Smooth muscle cell (in vitro differentiated cells): ENCODE measurements around the gene GIMAP6. TPM values are rescaled to one million over a fixed set of nuclear protein-coding genes. Genes with fewer than 3 reads are reported as not detected.

Experiments
- DNase-seq: peaks from one replicate; lab custom pipeline; 2025; ENCODE audit not compliant: unreplicated experiment; lab: John Stamatoyannopoulos, UW
- H2AFZ ChIP-seq: fragments of 200-600 bp; sonication (generic); 2 replicates; pipeline ENCODE4 v1.6.0; 2016; ENCODE audit warnings: antibody characterized with exemption, low read depth, mild to moderate bottlenecking
- H3F3A ChIP-seq: fragments of 200-600 bp; sonication (generic); 2 replicates; pipeline ENCODE4 v1.6.0; 2017; ENCODE audit warnings: antibody characterized with exemption, low read depth
- H3K27ac ChIP-seq: fragments of 200-600 bp; sonication (generic); 2 replicates; pipeline ENCODE4 v1.5.1; 2016; ENCODE audit warnings: low read depth, mild to moderate bottlenecking
- H3K27me3 ChIP-seq: fragments of 200-600 bp; sonication (generic); 2 replicates; pipeline ENCODE4 v1.6.1; 2016; ENCODE audit warnings: low read depth, mild to moderate bottlenecking
- H3K36me3 ChIP-seq: fragments of 200-600 bp; sonication (generic); 2 replicates; pipeline ENCODE4 v1.5.1; 2016; ENCODE audit warnings: low read depth
- H3K4me1 ChIP-seq: fragments of 200-600 bp; sonication (generic); 2 replicates; pipeline ENCODE4 v1.5.1; 2016; ENCODE audit warnings: low read depth
- H3K4me2 ChIP-seq: fragments of 200-600 bp; sonication (generic); 2 replicates; pipeline ENCODE4 v1.6.0; 2016; ENCODE audit warnings: mild to moderate bottlenecking
- H3K4me3 ChIP-seq: fragments of 200-600 bp; sonication (generic); 2 replicates; pipeline ENCODE4 v1.5.1; 2016; ENCODE audit warnings: mild to moderate bottlenecking
- H3K79me2 ChIP-seq: fragments of 200-600 bp; sonication (generic); 2 replicates; pipeline ENCODE4 v1.6.0; 2016; ENCODE audit warnings: low read depth, mild to moderate bottlenecking
- H3K9ac ChIP-seq: fragments of 200-600 bp; sonication (generic); 2 replicates; pipeline ENCODE4 v1.6.0; 2016; ENCODE audit warnings: low read depth
- H3K9me3 ChIP-seq: fragments of 200-600 bp; sonication (generic); replicated peaks from 2 replicates; pipeline ENCODE4 v1.5.1; 2016; ENCODE audit warnings: low read depth
- H4K20me1 ChIP-seq: fragments of 200-600 bp; sonication (generic); 2 replicates; pipeline ENCODE4 v1.6.0; 2016; ENCODE audit warnings: low read depth
- CTCF ChIP-seq: fragments of 200-600 bp; sonication (generic); IDR thresholded peaks from 2 replicates; pipeline ENCODE4 v1.5.1; 2017; ENCODE audit warnings: borderline replicate concordance, mild to moderate bottlenecking, antibody characterized with exemption; ENCODE audit not compliant: insufficient read depth, poor library complexity, severe bottlenecking
- WGBS: methylation state at CpG from one replicate; pipeline ENCODE4 v1.1.7; 2016; ENCODE audit warnings: low lambda C conversion rate; 5-methylcytosine and 5-hydroxymethylcytosine counted together
- polyA plus RNA-seq: library from polyadenylated mRNA; unstranded; fragments of >200 nt; fragmentation: Nextera tagmentation; extraction: Ambion mirVana; gene quantifications from 2 replicates; pipeline ENCODE4 v1.2.1, GENCODE V29; 2016
- total RNA-seq: library from RNA; depleted of rRNA; stranded (reverse); fragments of >200 nt; gene quantifications from 2 replicates; pipeline ENCODE4 v1.2.3, GENCODE V29; 2014

GIMAP6 gene
- total and polyA plus RNA-seq, 2 experiments from 2014 or later: not detected

GRCh38 chr7:150666412-150666811, 34.2 kb upstream of the GIMAP6 start:
- Histone ChIP-seq H3K36me3 (no peaks in the 10 kb centered on the region), H3K4me3 (no peak overlapping the region), H2AFZ (no peak overlapping the region), H3K9ac (no peak overlapping the region), H3K27me3 (no peaks in the 10 kb centered on the region), H4K20me1 (no peaks in the 10 kb centered on the region), H3K79me2 (no peaks in the 10 kb centered on the region), H3K9me3 (no peaks in the 10 kb centered on the region), H3K4me1 (no peaks in the 10 kb centered on the region), H3K27ac (no peak overlapping the region), H3K4me2 (no peak overlapping the region), H3F3A (no peaks in the 10 kb centered on the region)
- no peak for DNase-seq
- TF ChIP-seq CTCF: no peak

GRCh38 chr7:150665896-150666295, 33.7 kb upstream of the GIMAP6 start:
- no peak overlapping the region for H3K4me3 ChIP-seq
- H3F3A ChIP-seq: no peaks in the 10 kb centered on the region
- H3K4me2 ChIP-seq: no peak overlapping the region
- no peak overlapping the region for H3K9ac ChIP-seq
- WGBS: 94% methylated on average over 2 of the region's 2 CpGs
- no peaks in the 10 kb centered on the region for H4K20me1 ChIP-seq
- H3K36me3 ChIP-seq: no peaks in the 10 kb centered on the region
- H3K27me3 ChIP-seq: no peaks in the 10 kb centered on the region
- DNase-seq: no peak
- TF ChIP-seq CTCF: no peak
- no peaks in the 10 kb centered on the region for H3K4me1 ChIP-seq
- no peaks in the 10 kb centered on the region for H3K9me3 ChIP-seq
- no peak overlapping the region for H3K27ac ChIP-seq
- H2AFZ ChIP-seq: no peak overlapping the region
- no peaks in the 10 kb centered on the region for H3K79me2 ChIP-seq

GRCh38 chr7:150665089-150665748, 33.0 kb upstream of the GIMAP6 start:
- Histone ChIP-seq H3K9ac (no peak overlapping the region), H3K27ac (no peak overlapping the region), H3K4me3 (no peak overlapping the region), H3K27me3 (no peaks in the 10 kb centered on the region), H3K4me2 (no peak overlapping the region), H2AFZ (no peak overlapping the region), H3F3A (no peaks in the 10 kb centered on the region), H3K79me2 (no peaks in the 10 kb centered on the region), H3K4me1 (no peaks in the 10 kb centered on the region), H3K9me3 (no peaks in the 10 kb centered on the region), H4K20me1 (no peaks in the 10 kb centered on the region), H3K36me3 (no peaks in the 10 kb centered on the region)
- no peak for DNase-seq
- 84% methylated on average over 9 of the region's 9 CpGs for WGBS
- no peak for TF ChIP-seq CTCF
